OCI-LY1 (cell line): ENCODE measurements around the gene ADIG.

ENCODE experiments used
- H2AFZ ChIP-seq: fragments of 200-600 bp; sonication (generic), shearing (Covaris generic); 2 replicates; pipeline ENCODE4 v1.6.0; 2014; ENCODE audit warnings: antibody characterized with exemption, mild to moderate bottlenecking, low read length
- H3F3A ChIP-seq: fragments of 200-600 bp; sonication (generic), shearing (Covaris generic); 2 replicates; pipeline ENCODE4 v1.6.0; 2014; ENCODE audit warnings: mild to moderate bottlenecking, antibody characterized with exemption, low read length, moderate library complexity; ENCODE audit not compliant: insufficient read depth
- H3K27ac ChIP-seq: fragments of 200-600 bp; sonication (generic); 2 replicates; pipeline ENCODE4 v1.5.1; 2014; ENCODE audit warnings: low read length, mixed run types, mild to moderate bottlenecking, low read depth; ENCODE audit not compliant: poor library complexity, severe bottlenecking
- H3K27me3 ChIP-seq: fragments of 200-600 bp; sonication (generic); 2 replicates; pipeline ENCODE4 v1.6.0; 2014; ENCODE audit warnings: antibody characterized with exemption, mild to moderate bottlenecking, low read length, moderate library complexity; ENCODE audit not compliant: insufficient read depth
- H3K36me3 ChIP-seq: fragments of 200-600 bp; sonication (generic); 2 replicates; pipeline ENCODE4 v1.6.1; 2014; ENCODE audit warnings: mild to moderate bottlenecking, antibody characterized with exemption, low read length, moderate library complexity, mixed read lengths; ENCODE audit not compliant: insufficient read depth
- H3K4me1 ChIP-seq: fragments of 200-600 bp; sonication (generic); 2 replicates; pipeline ENCODE4 v1.5.1; 2014; ENCODE audit warnings: mild to moderate bottlenecking, low read length, moderate library complexity; ENCODE audit not compliant: insufficient read depth, severe bottlenecking
- H3K4me2 ChIP-seq: fragments of 200-600 bp; sonication (generic), shearing (Covaris generic); 2 replicates; pipeline ENCODE4 v1.6.1; 2014; ENCODE audit warnings: low read length
- H3K4me3 ChIP-seq: fragments of 200-600 bp; sonication (generic); 2 replicates; pipeline ENCODE4 v1.5.1; 2014; ENCODE audit warnings: low read length, low read depth, mild to moderate bottlenecking, mixed read lengths; ENCODE audit not compliant: poor library complexity, severe bottlenecking
- H3K79me2 ChIP-seq: fragments of 200-600 bp; shearing (Covaris generic); 2 replicates; pipeline ENCODE4 v1.6.1; 2016; ENCODE audit warnings: mixed run types, low read length, mixed read lengths; ENCODE audit not compliant: insufficient read depth
- H3K9ac ChIP-seq: fragments of 200-600 bp; sonication (generic), shearing (Covaris generic); 2 replicates; pipeline ENCODE4 v1.6.1; 2014; ENCODE audit warnings: mild to moderate bottlenecking, low read length, mixed read lengths
- H3K9me2 ChIP-seq: fragments of 200-600 bp; sonication (generic), shearing (Covaris generic); 2 replicates; pipeline ENCODE4 v1.6.1; 2014; ENCODE audit warnings: low read depth, mild to moderate bottlenecking, low read length, mixed read lengths
- H3K9me3 ChIP-seq: fragments of 200-600 bp; shearing (Covaris generic); 2 replicates; pipeline ENCODE4 v1.6.1; 2014; ENCODE audit warnings: low read length, mixed read lengths
- H4K20me1 ChIP-seq: fragments of 200-600 bp; sonication (generic), shearing (Covaris generic); 2 replicates; pipeline ENCODE4 v1.6.0; 2016; ENCODE audit warnings: mild to moderate bottlenecking, low read length; ENCODE audit not compliant: insufficient read depth
- CTCF ChIP-seq: fragments of 200-600 bp; sonication (generic), shearing (Covaris generic); IDR thresholded peaks from 2 replicates; pipeline ENCODE4 v1.5.1; 2017; ENCODE audit warnings: mild to moderate bottlenecking, antibody characterized with exemption, low read length, moderate library complexity, mixed read lengths
- EZH2 ChIP-seq: fragments of 200-600 bp; sonication (generic), shearing (Covaris generic); IDR thresholded peaks from 2 replicates; pipeline ENCODE4 v1.8.0; 2017; ENCODE audit warnings: borderline replicate concordance, mixed run types, mild to moderate bottlenecking, antibody characterized with exemption, low read length, moderate library complexity, mixed read lengths

The ADIG gene

DNA sequence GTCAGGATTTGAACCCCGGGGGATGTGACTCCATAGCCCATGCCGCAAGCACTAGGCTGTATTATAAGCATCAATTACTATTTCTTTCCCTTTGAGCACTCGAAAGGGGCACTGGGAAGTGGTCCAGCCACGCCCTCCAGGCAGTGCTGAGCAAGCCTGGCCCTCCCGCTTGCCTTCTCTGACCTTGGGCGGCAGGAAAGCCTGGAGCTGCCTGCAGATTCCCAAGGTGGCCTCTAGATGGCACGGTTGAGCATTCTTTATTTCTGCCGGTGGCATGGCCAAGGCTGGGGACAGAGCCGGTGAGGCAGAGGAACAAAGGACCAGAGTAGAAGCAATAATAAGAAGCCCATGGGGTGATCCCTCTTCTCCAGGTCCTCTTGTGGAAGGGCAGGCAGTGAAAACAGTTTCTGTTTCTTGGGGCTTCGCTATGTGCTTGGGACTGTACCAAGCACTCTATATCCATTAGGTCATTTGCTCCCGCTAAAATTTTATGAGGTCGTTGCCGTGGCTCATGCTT, 52.6 kb downstream of the ADIG start:
- no peak overlapping the region for H3K4me2 ChIP-seq
- H3K9me3 ChIP-seq: no peaks in the 10 kb centered on the region
- H3K4me3 ChIP-seq: no peak overlapping the region
- no peaks in the 10 kb centered on the region; the same call in 1 of the 2 replicates for H3K27me3 ChIP-seq
- no peaks in the 10 kb centered on the region for H3K4me1 ChIP-seq
- H2AFZ ChIP-seq: no peak overlapping the region
- no peak overlapping the region for H3K27ac ChIP-seq
- H3K79me2 ChIP-seq: no peaks in the 10 kb centered on the region
- TF ChIP-seq EZH2 (no peak), CTCF (peak; percentile 86)
- no peaks in the 10 kb centered on the region for H4K20me1 ChIP-seq
- H3K36me3 ChIP-seq: no peaks in the 10 kb centered on the region
- no peak overlapping the region for H3K9ac ChIP-seq
- no peaks in the 10 kb centered on the region for H3K9me2 ChIP-seq
- no peaks in the 10 kb centered on the region for H3F3A ChIP-seq

GRCh38 chr20:38635721-38636288, 54.8 kb downstream of the ADIG start:
- Histone ChIP-seq H3K9me2 (no peaks in the 10 kb centered on the region), H3K27me3 (no peaks in the 10 kb centered on the region; the same call in 1 of the 2 replicates), H3K4me1 (no peaks in the 10 kb centered on the region), H3K9ac (no peak overlapping the region), H3K4me2 (no peak overlapping the region), H4K20me1 (no peaks in the 10 kb centered on the region), H3K27ac (no peak overlapping the region), H3F3A (no peaks in the 10 kb centered on the region), H3K36me3 (no peaks in the 10 kb centered on the region), H3K4me3 (no peak overlapping the region), H3K9me3 (no peaks in the 10 kb centered on the region), H3K79me2 (no peaks in the 10 kb centered on the region), H2AFZ (no peak overlapping the region)
- TF ChIP-seq CTCF (no peak), EZH2 (no peak)
